Pancreas (tissue), 10 donors: ENCODE measurements around the gene ALPG. TPM values are rescaled to one million over a fixed set of nuclear protein-coding genes. Genes with fewer than 3 reads are reported as not detected.
A peak's percentile ranks its signal among the peaks of the same experiment; 100 is the strongest.
"Not testable (repeated sequence)": the region's sequence is repeated elsewhere in the genome, so short reads cannot be mapped to it uniquely, and the experiment has no call there.

Experiments used
- ATAC-seq, 4 donors: fragments of 200-7000 bp; cut with Tn5 transposase; one replicate each; pipeline versions ENCODE4 v1.8.0 to v1.9.1; 2020; ENCODE audit warnings: mild to moderate bottlenecking in 4 of 4, moderate library complexity in 4 of 4
- DNase-seq, 6 donors: peaks; one replicate each; pipeline ENCODE4 v3.0.0-alpha.2; 2020
- FAIRE-seq: peaks from 2 replicates; lab custom pipeline; 2012; peaks lifted over from hg19 to GRCh38; lab: Jason Lieb, UNC
- H3K27ac ChIP-seq, 4 donors: fragments of 200-600 bp; sonication (generic); 1 replicate in 3 of 4; 2 replicates in 1 of 4; pipeline versions ENCODE4 v1.5.0 to v1.8.0; 2020
- H3K27me3 ChIP-seq, 4 donors: fragments of 200-600 bp; one replicate each; pipeline ENCODE4 v1.8.0; 2021
- H3K36me3 ChIP-seq, 3 donors: fragments of 200-600 bp; sonication (generic) in 1 of 3; one replicate each; pipeline versions ENCODE4 v1.5.0 to v1.8.0; 2020 to 2021
- H3K4me1 ChIP-seq, 3 donors: fragments of 200-600 bp; one replicate each; pipeline ENCODE4 v1.8.0; 2021
- H3K4me3 ChIP-seq, 4 donors: fragments of 200-600 bp; sonication (generic) in 2 of 4; one replicate each; pipeline versions ENCODE4 v1.5.0 to v1.8.0; 2020 to 2021
- H3K9me3 ChIP-seq, 4 donors: fragments of 200-600 bp; one replicate each; pipeline ENCODE4 v1.8.0; 2021
- CTCF ChIP-seq, 4 donors: fragments of 200-600 bp; sonication (generic) in 3 of 4; IDR thresholded peaks; one replicate each; pipeline versions ENCODE4 v1.5.0 to v1.8.0; 2021; ENCODE audit warnings: antibody characterized with exemption in 4 of 4
- WGBS, 2 donors: extraction: QIAGEN DNeasy Blood & Tissue Kit; methylation state at CpG; one replicate each; pipeline ENCODE4 v1.1.7; 2013; 5-methylcytosine and 5-hydroxymethylcytosine counted together
- intact Hi-C, 3 donors: fragments of 100-400 bp; cut with DNase I; formaldehyde crosslinking; loops; one replicate each; pipeline versions ENCODE4 v1.11.1 to v1.14.2; 2022
- polyA plus RNA-seq, 2 donors: library from polyadenylated mRNA; stranded (reverse); fragments of 200-250 nt; gene quantifications; one replicate each; pipeline ENCODE4 v1.2.3, GENCODE V29; 2013
- total RNA-seq, 6 donors: library from RNA; stranded (reverse); fragmentation: NEBNext Ultra II Directional in 4 of 6; extraction: Animal tissue kit (Norgen Biotek cat#: 25700) in 4 of 6; gene quantifications; one replicate each; pipeline versions ENCODE4 v1.2.1 to v1.2.4, GENCODE V29; 2021 to 2023
- donor health status: healthy with polysubstance abuse.
- donor health status: DM: no; HTN: no; CAD: no; lungs with moderate emphysema.
- donor health status: DM: no; HTN: no; CAD: no.
- donor health status: control.
- donor health status: control.
- donor health status: Bipolar disorder and iron deficiency.
- donor health status: DM: yes; HTN: yes; CAD: no.
- donor health status: DM: no; HTN: no; CAD: no.
- donor health status: DM: no; HTN: no; CAD: no.
- donor health status: DM: yes; HTN: yes; CAD: no.

Gene ALPG
- total and polyA plus RNA-seq, 8 donors: not detected

GRCh38 chr2:232422051-232422450, 15.4 kb downstream of the ALPG start:
- Histone ChIP-seq H3K9me3 (no peaks in the 10 kb centered on the region), H3K27me3 (peaks cover 0 to 22% (median 4%) of the 10 kb centered on the region in 4 donors), H3K4me3 (no peak overlapping the region), H3K36me3 (no peaks in the 10 kb centered on the region), H3K4me1 (peaks cover 0 to 11% (median 0%) of the 10 kb centered on the region in 3 donors), H3K27ac (no peak overlapping the region)
- FAIRE-seq: no peak
- DNase-seq: no peak
- TF ChIP-seq CTCF (IDR thresholded peaks at IDR 0.05): no peak
- intact Hi-C loops: no loop called here
- no peak for ATAC-seq
- WGBS, 2 donors: 85 to 88% methylated on average over 10 of the region's 10 CpGs

GRCh38 chr2:232422996-232423395, 16.4 kb downstream of the ALPG start:
- H3K9me3 ChIP-seq, H3K27ac ChIP-seq, DNase-seq, FAIRE-seq, intact Hi-C loops, ATAC-seq, H3K4me3 ChIP-seq, H3K36me3 ChIP-seq: not testable (repeated sequence)
- 36 to 39% methylated on average over 3 of the region's 3 CpGs for WGBS, 2 donors
- Histone ChIP-seq H3K27me3 (peaks cover 0 to 22% (median 4%) of the 10 kb centered on the region in 4 donors), H3K4me1 (peaks cover 0 to 11% (median 0%) of the 10 kb centered on the region in 3 donors)

- H3K36me3 ChIP-seq, FAIRE-seq, ATAC-seq, H3K27ac ChIP-seq, DNase-seq, H3K9me3 ChIP-seq, H3K4me3 ChIP-seq, intact Hi-C loops: not testable (repeated sequence)
- 19 to 24% methylated on average over 6 to 7 of the region's 7 CpGs for WGBS, 2 donors
- peaks cover 0 to 11% (median 0%) of the 10 kb centered on the region in 3 donors for H3K4me1 ChIP-seq
- H3K27me3 ChIP-seq: peaks cover 0 to 22% (median 4%) of the 10 kb centered on the region in 4 donors
Observed at GRCh38 chr2:232423407-232423806, 16.8 kb downstream of the ALPG start.

- 80 to 83% methylated on average over 16 of the region's 16 CpGs for WGBS, 2 donors
- FAIRE-seq: no peak
- Histone ChIP-seq H3K9me3 (no peaks in the 10 kb centered on the region), H3K36me3 (no peaks in the 10 kb centered on the region), H3K27me3 (peaks cover 0 to 4% (median 0%) of the 10 kb centered on the region in 4 donors), H3K4me1 (no peaks in the 10 kb centered on the region), H3K27ac (no peak overlapping the region), H3K4me3 (no peak overlapping the region)
- TF ChIP-seq CTCF (IDR thresholded peaks at IDR 0.05): no peak
- ATAC-seq: no peak
- DNase-seq: peak in 1 of 6 donors; percentile 44
- intact Hi-C loops: loop anchor here in 2 of 3 donors (10.0 kb wide), 2 partner anchors 97 to 527 kb away; no protein-coding TSS in a partner anchor
Observed at GRCh38 chr2:232431705-232432590, 25.3 kb downstream of the ALPG start.

- Histone ChIP-seq H3K36me3 (no peaks in the 10 kb centered on the region), H3K27me3 (peaks cover 0 to 4% (median 0%) of the 10 kb centered on the region in 4 donors), H3K27ac (no peak overlapping the region), H3K4me3 (no peak overlapping the region), H3K9me3 (no peaks in the 10 kb centered on the region), H3K4me1 (no peaks in the 10 kb centered on the region)
- intact Hi-C loops: loop anchor here in 2 of 3 donors (10.0 kb wide), 2 partner anchors 98 to 528 kb away; no protein-coding TSS in a partner anchor
- FAIRE-seq (no peak), ATAC-seq (no peak), DNase-seq (peak in 1 of 6 donors; percentile 54)
- 70 to 75% methylated on average over 16 of the region's 16 CpGs for WGBS, 2 donors
- TF ChIP-seq CTCF (IDR thresholded peaks at IDR 0.05): no peak
Observed at GRCh38 chr2:232432598-232433184, 26.0 kb downstream of the ALPG start.

- FAIRE-seq, H3K4me1 ChIP-seq, ATAC-seq, DNase-seq, H3K27me3 ChIP-seq, H3K9me3 ChIP-seq, H3K27ac ChIP-seq, H3K36me3 ChIP-seq, H3K4me3 ChIP-seq: not testable (repeated sequence)
- WGBS, 2 donors: 87 to 90% methylated on average over 9 of the region's 9 CpGs
- intact Hi-C loops: loop anchor here in 2 of 3 donors (10.0 kb wide), 2 partner anchors 99 to 529 kb away; no protein-coding TSS in a partner anchor
Observed at GRCh38 chr2:232433622-232434021, 27.0 kb downstream of the ALPG start.
